Keratinocyte (primary cell): ENCODE results near the gene NCAPG.

Experiments
- EZH2 ChIP-seq: IDR thresholded peaks from one replicate; pipeline ENCODE4 v1.6.1; 2012; ENCODE audit warnings: inconsistent platforms, mild to moderate bottlenecking, low read length, moderate library complexity
- TF ChIP-seq, protein P1 (sequence below), 3 experiments: IDR thresholded peaks in 1 of 3; conservative IDR thresholded peaks in 1 of 3; optimal IDR thresholded peaks in 1 of 3; 2 replicates in 2 of 3; 3 replicates in 1 of 3; pipeline versions ENCODE3 to v1.5.1; 2011; ENCODE audit warnings: low read length in 3 of 3, mild to moderate bottlenecking in 3 of 3, moderate library complexity in 2 of 3, control low read depth in 1 of 3, inconsistent platforms in 1 of 3; ENCODE audit not compliant: insufficient read depth in 2 of 3; ENCODE audit errors: extremely low read depth in 1 of 3

GRCh38 chr4:17810260-17811077 is at the start of gene NCAPG, which contains the start of gene DCAF16:
- TF ChIP-seq, protein P1, sequence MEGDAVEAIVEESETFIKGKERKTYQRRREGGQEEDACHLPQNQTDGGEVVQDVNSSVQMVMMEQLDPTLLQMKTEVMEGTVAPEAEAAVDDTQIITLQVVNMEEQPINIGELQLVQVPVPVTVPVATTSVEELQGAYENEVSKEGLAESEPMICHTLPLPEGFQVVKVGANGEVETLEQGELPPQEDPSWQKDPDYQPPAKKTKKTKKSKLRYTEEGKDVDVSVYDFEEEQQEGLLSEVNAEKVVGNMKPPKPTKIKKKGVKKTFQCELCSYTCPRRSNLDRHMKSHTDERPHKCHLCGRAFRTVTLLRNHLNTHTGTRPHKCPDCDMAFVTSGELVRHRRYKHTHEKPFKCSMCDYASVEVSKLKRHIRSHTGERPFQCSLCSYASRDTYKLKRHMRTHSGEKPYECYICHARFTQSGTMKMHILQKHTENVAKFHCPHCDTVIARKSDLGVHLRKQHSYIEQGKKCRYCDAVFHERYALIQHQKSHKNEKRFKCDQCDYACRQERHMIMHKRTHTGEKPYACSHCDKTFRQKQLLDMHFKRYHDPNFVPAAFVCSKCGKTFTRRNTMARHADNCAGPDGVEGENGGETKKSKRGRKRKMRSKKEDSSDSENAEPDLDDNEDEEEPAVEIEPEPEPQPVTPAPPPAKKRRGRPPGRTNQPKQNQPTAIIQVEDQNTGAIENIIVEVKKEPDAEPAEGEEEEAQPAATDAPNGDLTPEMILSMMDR (optimal IDR thresholded peaks at IDR 0.05 in 1 of 3, IDR thresholded peaks at IDR 0.05 in 1 of 3, conservative IDR thresholded peaks at IDR 0.05 in 1 of 3; ENCODE audit: extremely low read depth in 1 of 3, insufficient read depth in 2 of 3, low read length in 3 of 3): no peak
- TF ChIP-seq EZH2: no peak
